H7 (cell line): ENCODE measurements around the gene CIC. TPM values are rescaled to one million over a fixed set of nuclear protein-coding genes. Genes with fewer than 3 reads are reported as not detected.
A peak's percentile ranks its signal among the peaks of the same experiment; 100 is the strongest.

Source experiments
- DNase-seq: peaks from one replicate; pipeline ENCODE4 v3.0.0; 2012
- H3K27me3 ChIP-seq: 2 replicates; pipeline ENCODE4 v1.6.0; 2011; ENCODE audit warnings: mild to moderate bottlenecking, low read length; ENCODE audit not compliant: control insufficient read depth, insufficient read depth
- H3K36me3 ChIP-seq: replicated peaks from 2 replicates; pipeline ENCODE4 v1.5.1; 2011; ENCODE audit warnings: low read length; ENCODE audit not compliant: control insufficient read depth, insufficient read depth
- H3K4me3 ChIP-seq: 2 replicates; pipeline ENCODE4 v1.5.1; 2011; ENCODE audit warnings: low read depth, mild to moderate bottlenecking, control low read depth, low read length, moderate library complexity; ENCODE audit not compliant: insufficient read depth
- total RNA-seq: library from RNA; depleted of rRNA; stranded (reverse); fragments of >200 nt; shearing (Covaris generic); gene quantifications from 2 replicates; pipeline ENCODE4 v1.2.3, GENCODE V29; 2014

The CIC gene
- total RNA-seq, 1 experiment from 2014 or later, result 20.1 TPM

- no peaks in the 10 kb centered on the region for H3K27me3 ChIP-seq
- H3K36me3 ChIP-seq, result peaks cover 14% of the 10 kb centered on the region
- DNase-seq, result peak; percentile 84
- H3K4me3 ChIP-seq, result no peak overlapping the region
These were observed 22.4 kb downstream of the CIC start for GRCh38 chr19:42291435-42291810.

GRCh38 chr19:42292042-42292960 is 23.2 kb downstream of the CIC start:
- no peak for DNase-seq
- no peaks in the 10 kb centered on the region for H3K27me3 ChIP-seq
- peaks cover 14% of the 10 kb centered on the region for H3K36me3 ChIP-seq
- no peak overlapping the region for H3K4me3 ChIP-seq

GRCh38 chr19:42292963-42293362 is 23.9 kb downstream of the CIC start:
- Histone ChIP-seq H3K27me3 (no peaks in the 10 kb centered on the region), H3K36me3 (peaks cover 13% of the 10 kb centered on the region), H3K4me3 (no peak overlapping the region)
- DNase-seq, result no peak

GRCh38 chr19:42293540-42293939 is 24.5 kb downstream of the CIC start:
- peak; percentile 84 for DNase-seq
- Histone ChIP-seq H3K4me3 (no peak overlapping the region), H3K27me3 (no peaks in the 10 kb centered on the region), H3K36me3 (peaks cover 8% of the 10 kb centered on the region)

- Histone ChIP-seq H3K4me3 (no peak overlapping the region), H3K27me3 (no peaks in the 10 kb centered on the region), H3K36me3 (peaks cover 8% of the 10 kb centered on the region)
- no peak for DNase-seq
These were observed 24.9 kb downstream of the CIC start for GRCh38 chr19:42293948-42294347.

GRCh38 chr19:42294471-42295137 is 25.6 kb downstream of the CIC start:
- no peak for DNase-seq
- no peak overlapping the region for H3K4me3 ChIP-seq
- no peaks in the 10 kb centered on the region for H3K27me3 ChIP-seq
- peaks cover 7% of the 10 kb centered on the region for H3K36me3 ChIP-seq

GRCh38 chr19:42295342-42295741 is 26.3 kb downstream of the CIC start:
- DNase-seq, result no peak
- H3K4me3 ChIP-seq, result no peak overlapping the region
- no peaks in the 10 kb centered on the region for H3K27me3 ChIP-seq
- H3K36me3 ChIP-seq, result peaks cover 6% of the 10 kb centered on the region

- no peaks in the 10 kb centered on the region for H3K27me3 ChIP-seq
- H3K36me3 ChIP-seq, result peaks cover 6% of the 10 kb centered on the region
- no peak overlapping the region for H3K4me3 ChIP-seq
- peak; percentile 94 for DNase-seq
These were observed 26.9 kb downstream of the CIC start for GRCh38 chr19:42295831-42296525.

- Histone ChIP-seq H3K27me3 (no peaks in the 10 kb centered on the region), H3K4me3 (no peak overlapping the region), H3K36me3 (peaks cover 5% of the 10 kb centered on the region)
- no peak for DNase-seq
These were observed 28.0 kb downstream of the CIC start for GRCh38 chr19:42297039-42297438.

- DNase-seq, result peak; percentile 80
- H3K27me3 ChIP-seq, result no peaks in the 10 kb centered on the region
- H3K4me3 ChIP-seq, result peak within 1 kb of the TSS; percentile 97
- H3K36me3 ChIP-seq, result peaks cover 3% of the 10 kb centered on the region
These were observed 32.7 kb downstream of the CIC start, which contains the start of gene PRR19 for GRCh38 chr19:42301646-42302203. Gene PRR19, plus strand, starts transcription at chr19:42302132. Its CDS starts 7,453 bp downstream, at chr19:42309585.

- no peak for DNase-seq
- Histone ChIP-seq H3K4me3 (peak overlapping the region; percentile 97; the same call in 1 of the 2 replicates), H3K27me3 (no peaks in the 10 kb centered on the region), H3K36me3 (peaks cover 3% of the 10 kb centered on the region)
These were observed 34.0 kb downstream of the CIC start for GRCh38 chr19:42303101-42303464.

GRCh38 chr19:42303876-42304275 is 34.8 kb downstream of the CIC start:
- DNase-seq, result no peak
- no peak overlapping the region for H3K4me3 ChIP-seq
- no peaks in the 10 kb centered on the region for H3K27me3 ChIP-seq

GRCh38 chr19:42306646-42307045 is 37.6 kb downstream of the CIC start:
- Histone ChIP-seq H3K36me3 (no peaks in the 10 kb centered on the region), H3K4me3 (no peak overlapping the region), H3K27me3 (no peaks in the 10 kb centered on the region)
- DNase-seq, result peak; percentile 90

More at GRCh38 chr19:42303876-42304275, 34.8 kb downstream of the CIC start:
- peaks cover 3% of the 10 kb centered on the region for H3K36me3 ChIP-seq

- H3K27me3 ChIP-seq, result peaks cover 17% of the 10 kb centered on the region
- no peaks in the 10 kb centered on the region for H3K36me3 ChIP-seq
- no peak for DNase-seq
- H3K4me3 ChIP-seq, result no peak overlapping the region
These were observed 40.6 kb downstream of the CIC start for GRCh38 chr19:42309686-42310085.
